ENCODE data around the gene FAM53A. TPM values are rescaled to one million over a fixed set of nuclear protein-coding genes. Genes with fewer than 3 reads are reported as not detected.
A peak's percentile ranks its signal among the peaks of the same experiment; 100 is the strongest.

Gene FAM53A, protein sequence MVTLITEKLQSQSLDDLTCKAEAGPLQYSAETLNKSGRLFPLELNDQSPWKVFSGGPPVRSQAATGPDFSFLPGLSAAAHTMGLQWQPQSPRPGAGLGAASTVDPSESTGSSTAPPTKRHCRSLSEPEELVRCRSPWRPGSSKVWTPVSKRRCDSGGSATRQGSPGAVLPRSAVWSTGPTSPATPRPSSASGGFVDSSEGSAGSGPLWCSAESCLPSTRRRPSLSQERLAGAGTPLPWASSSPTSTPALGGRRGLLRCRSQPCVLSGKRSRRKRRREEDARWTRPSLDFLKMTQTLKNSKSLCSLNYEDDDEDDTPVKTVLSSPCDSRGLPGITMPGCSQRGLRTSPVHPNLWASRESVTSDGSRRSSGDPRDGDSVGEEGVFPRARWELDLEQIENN
- total RNA-seq (1 to 10 TPM; 1.2 to 3.6 (median 1.4) TPM), polyA plus RNA-seq (1 to 10 TPM; 2.1 to 2.5 TPM), total RNA-seq (2.7 reads per million, percentile 14 among the genes with 10 or more reads in this experiment)

DNA sequence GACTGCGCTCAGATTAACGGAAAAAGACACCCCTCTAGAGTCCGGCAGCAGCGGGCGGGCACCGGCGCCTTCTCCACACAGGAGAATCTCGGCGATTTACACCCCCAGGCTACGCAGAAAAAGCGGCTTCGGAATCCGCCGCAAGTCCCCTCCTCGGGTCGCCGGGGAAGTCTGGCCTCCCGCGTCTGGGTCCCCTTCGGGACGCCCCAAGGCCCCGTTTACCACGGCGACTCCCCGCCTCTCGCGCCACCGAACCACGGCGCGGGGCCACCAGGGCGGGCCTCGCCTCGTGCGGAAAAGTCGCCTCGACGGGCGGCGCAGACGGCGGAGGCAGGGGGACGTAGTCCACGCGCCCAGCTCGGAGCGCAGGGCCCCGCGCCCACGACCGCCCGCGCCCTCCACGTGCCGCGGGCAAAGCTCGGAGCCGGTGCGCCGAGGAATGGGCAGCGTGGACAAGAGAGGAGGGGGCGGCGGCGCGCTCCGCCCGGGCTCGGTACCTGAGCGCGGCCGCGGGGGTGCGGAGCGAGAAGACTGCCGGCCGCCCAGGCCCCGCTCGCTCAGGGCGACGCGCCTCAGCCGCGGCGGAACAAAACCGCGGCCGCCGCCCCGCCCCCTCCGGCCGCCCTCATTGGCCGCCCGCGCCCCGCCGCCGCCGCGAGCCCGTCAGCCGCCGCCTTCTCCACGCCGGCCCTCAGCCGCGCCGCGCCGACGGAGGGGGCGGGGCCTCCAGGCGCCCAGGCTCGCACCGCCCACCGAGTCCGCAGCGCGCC is at the start of gene FAM53A:
FAM53A (minus strand) TSS at position 578 of the 770 bp plus-strand sequence. CDS start 15,572 bp downstream, outside the sequence.
- POLR2A ChIA-PET = interaction anchor here (0.6 to 1.4 kb wide), 5 partner anchors 9 to 785 kb away, joined by 3 to 6 read pairs (median 5); partner anchors contain the start of genes RNF4 and SLBP

DNA sequence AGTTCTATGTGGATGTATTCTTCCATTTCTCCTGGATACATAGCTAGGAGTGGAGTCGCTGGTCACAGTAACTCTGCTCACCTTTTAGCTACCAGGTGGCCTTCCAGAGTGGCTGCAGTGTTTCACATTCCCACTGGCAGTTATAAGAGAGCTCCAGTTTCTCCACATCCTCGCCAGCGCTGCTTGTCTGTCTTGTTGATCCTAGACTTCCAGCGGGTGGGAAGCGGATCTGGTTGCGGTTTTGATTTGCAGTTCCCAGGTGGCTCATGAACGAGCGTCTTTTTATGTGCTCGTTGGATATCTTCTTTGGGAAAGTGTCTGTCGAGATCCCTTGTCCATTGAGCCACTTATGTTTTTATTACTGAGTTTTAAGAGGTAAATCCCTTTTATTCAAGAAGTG is 48.8 kb upstream of the FAM53A start:
- H3K36me3 ChIP-seq (ENCODE audit: control insufficient read depth in 2 of 3, insufficient read depth in 3 of 3, low read length in 3 of 3) = peaks cover 7 to 94% (median 62%) of the 10 kb centered on the region in 3 experiments
- peaks cover 0 to 13% (median 0%) of the 10 kb centered on the region in 3 experiments for H3K9me3 ChIP-seq (ENCODE audit: control insufficient read depth in 2 of 3, low read length in 3 of 3)
- H3K27me3 ChIP-seq (ENCODE audit: control insufficient read depth in 2 of 2, insufficient read depth in 2 of 2, low read length in 2 of 2) = no peaks in the 10 kb centered on the region
- intact Hi-C loops (cut with micrococcal nuclease) = no loop called here
- Mint-ChIP-seq H3K9me3 (peaks cover 0 to 3% (median 0%) of the 10 kb centered on the region in 11 donors), H3K36me3 (peaks cover under 1 to 47% (median 16%) of the 10 kb centered on the region in 5 donors), H3K4me3 (no peak overlapping the region), H3K27me3 (no peaks in the 10 kb centered on the region), H3K27ac (no peak overlapping the region), H3K4me1 (peaks cover 10 to 25% (median 14%) of the 10 kb centered on the region in 7 donors)
- H3K4me1 ChIP-seq (ENCODE audit: control insufficient read depth in 2 of 2, insufficient read depth in 2 of 2, low read length in 2 of 2) = peaks cover 0 to 5% of the 10 kb centered on the region in 2 donors
- ChIA-PET CTCF (interaction anchor here (0.7 kb wide), 1 partner anchor 40 kb away, joined by 3 read pairs; no protein-coding TSS in a partner anchor), POLR2A (interaction anchor here (0.6 to 1.1 kb wide), 2 partner anchors 14 to 40 kb away, joined by 3 read pairs; no protein-coding TSS in a partner anchor)
- H3K4me3 ChIP-seq (ENCODE audit: low read length) = no peak overlapping the region
- ATAC-seq (no peak), DNase-seq (no peak)
- no peak overlapping the region for H3K27ac ChIP-seq (ENCODE audit: low read depth, low read length)

More for the DNA sequence above, at the start of gene FAM53A:
- Histone ChIP-seq H3K4me1 (ENCODE audit: control insufficient read depth in 2 of 2, insufficient read depth in 2 of 2, low read length in 2 of 2) (peaks cover 0 to 4% of the 10 kb centered on the region in 2 donors), H3K9me3 (ENCODE audit: control insufficient read depth in 2 of 3, low read length in 3 of 3) (no peaks in the 10 kb centered on the region), H3K27ac (ENCODE audit: low read depth, low read length) (peak within 1 kb of the TSS; percentile 62), H3K36me3 (ENCODE audit: control insufficient read depth in 2 of 3, insufficient read depth in 3 of 3, low read length in 3 of 3) (no peaks in the 10 kb centered on the region), H3K4me3 (ENCODE audit: low read length) (peak within 1 kb of the TSS; percentile 51), H3K27me3 (ENCODE audit: control insufficient read depth in 2 of 2, insufficient read depth in 2 of 2, low read length in 2 of 2) (no peaks in the 10 kb centered on the region)
- Mint-ChIP-seq H3K4me3 (peak within 1 kb of the TSS; percentile 86 to 97 (median 93)), H3K9me3 (no peaks in the 10 kb centered on the region), H3K4me1 (peaks cover 9 to 15% (median 12%) of the 10 kb centered on the region in 7 donors), H3K36me3 (peaks cover 0 to 3% (median 0%) of the 10 kb centered on the region in 5 donors), H3K27ac (peak within 1 kb of the TSS; percentile 86 to 98 (median 91)), H3K27me3 (peaks cover 0 to 9% (median 0%) of the 10 kb centered on the region in 5 donors)
- CTCF ChIA-PET = interaction anchor here (1.2 to 1.7 kb wide), 2 partner anchors 9 to 41 kb away, joined by 4 to 5 read pairs; no protein-coding TSS in a partner anchor
- DNase-seq = peak in 5 of 9 donors; percentile 23 to 99 (median 88)
- intact Hi-C loops (cut with micrococcal nuclease) = loop anchor here (1.0 to 2.0 kb wide), 9 partner anchors 28 to 395 kb away; partner anchors contain the start of genes SLBP (in 2 of the 2), LETM1 (in 1 of the 2), MAEA (in 1 of the 2) and NSD2 (in 1 of the 2)
- peak; percentile 98 for ATAC-seq

DNA sequence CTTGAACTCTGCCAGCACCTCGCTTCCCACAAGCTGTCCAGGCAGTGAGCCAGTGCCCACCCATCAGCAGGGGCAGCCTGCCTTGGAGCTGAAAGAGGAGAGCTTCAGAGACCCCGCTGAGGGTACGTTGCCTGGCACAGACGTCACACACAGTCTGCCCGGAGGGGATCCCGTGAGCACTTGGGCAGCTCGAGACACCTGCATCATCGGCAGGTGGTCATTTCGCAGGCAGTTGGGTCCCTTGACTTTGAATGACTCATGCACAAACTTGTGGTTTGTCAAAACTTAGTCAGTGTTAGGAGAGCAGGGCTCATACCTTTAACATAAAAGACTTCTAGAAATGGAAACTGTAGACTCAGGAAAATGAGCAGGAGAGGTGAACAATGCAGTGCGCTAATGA is 47.1 kb upstream of the FAM53A start:
- H3K4me3 ChIP-seq (ENCODE audit: low read length) = no peak overlapping the region
- no peak overlapping the region for H3K27ac ChIP-seq (ENCODE audit: low read depth, low read length)
- intact Hi-C loops (cut with micrococcal nuclease) = no loop called here
- ChIA-PET POLR2A (no interaction called here), CTCF (interaction anchor here (9.9 kb wide), 1 partner anchor 39 kb away, joined by 212 read pairs; no protein-coding TSS in a partner anchor)
- H3K27ac Mint-ChIP-seq = no peak overlapping the region
- H3K9me3 Mint-ChIP-seq = no peaks in the 10 kb centered on the region
- H3K36me3 Mint-ChIP-seq = peaks cover 8 to 42% (median 12%) of the 10 kb centered on the region in 5 donors
- ATAC-seq = no peak
- H3K36me3 ChIP-seq (ENCODE audit: control insufficient read depth in 2 of 3, insufficient read depth in 3 of 3, low read length in 3 of 3) = peaks cover 0 to 87% (median 53%) of the 10 kb centered on the region in 3 experiments
- no peaks in the 10 kb centered on the region for H3K9me3 ChIP-seq (ENCODE audit: control insufficient read depth in 2 of 3, low read length in 3 of 3)
- peaks cover 18 to 42% (median 29%) of the 10 kb centered on the region in 7 donors for H3K4me1 Mint-ChIP-seq
- H3K4me1 ChIP-seq (ENCODE audit: control insufficient read depth in 2 of 2, insufficient read depth in 2 of 2, low read length in 2 of 2) = peaks cover 4 to 11% of the 10 kb centered on the region in 2 donors
- no peak overlapping the region for H3K4me3 Mint-ChIP-seq
- no peaks in the 10 kb centered on the region for H3K27me3 ChIP-seq (ENCODE audit: control insufficient read depth in 2 of 2, insufficient read depth in 2 of 2, low read length in 2 of 2)
- DNase-seq = no peak
- no peaks in the 10 kb centered on the region for H3K27me3 Mint-ChIP-seq

- H3K9me3 Mint-ChIP-seq = no peaks in the 10 kb centered on the region
- peaks cover 0 to 87% (median 50%) of the 10 kb centered on the region in 3 experiments for H3K36me3 ChIP-seq (ENCODE audit: control insufficient read depth in 2 of 3, insufficient read depth in 3 of 3, low read length in 3 of 3)
- no peak overlapping the region for H3K4me3 ChIP-seq (ENCODE audit: low read length)
- POLR2A ChIA-PET = interaction anchor here (1.6 kb wide), 1 partner anchor 38 kb away, joined by 10 read pairs; no protein-coding TSS in a partner anchor
- H3K36me3 Mint-ChIP-seq = peaks cover 8 to 41% (median 13%) of the 10 kb centered on the region in 5 donors
- no peak for DNase-seq
- no peak overlapping the region for H3K27ac ChIP-seq (ENCODE audit: low read depth, low read length)
- no peak for ATAC-seq
- H3K4me3 Mint-ChIP-seq = no peak overlapping the region
- no peak overlapping the region for H3K27ac Mint-ChIP-seq
- H3K9me3 ChIP-seq (ENCODE audit: control insufficient read depth in 2 of 3, low read length in 3 of 3) = no peaks in the 10 kb centered on the region
- no peaks in the 10 kb centered on the region for H3K27me3 ChIP-seq (ENCODE audit: control insufficient read depth in 2 of 2, insufficient read depth in 2 of 2, low read length in 2 of 2)
- H3K4me1 ChIP-seq (ENCODE audit: control insufficient read depth in 2 of 2, insufficient read depth in 2 of 2, low read length in 2 of 2) = peaks cover 10 to 16% of the 10 kb centered on the region in 2 donors
- intact Hi-C loops (cut with micrococcal nuclease) = no loop called here
- H3K27me3 Mint-ChIP-seq = no peaks in the 10 kb centered on the region
- H3K4me1 Mint-ChIP-seq = peaks cover 19 to 47% (median 32%) of the 10 kb centered on the region in 7 donors
- CTCF ChIA-PET = interaction anchor here (0.6 to 9.9 kb wide), 2 partner anchors 38 to 1234 kb away, joined by 3 to 212 read pairs; no protein-coding TSS in a partner anchor
Measured at GRCh38 chr4:1730532-1731135, 46.5 kb upstream of the FAM53A start.

DNA sequence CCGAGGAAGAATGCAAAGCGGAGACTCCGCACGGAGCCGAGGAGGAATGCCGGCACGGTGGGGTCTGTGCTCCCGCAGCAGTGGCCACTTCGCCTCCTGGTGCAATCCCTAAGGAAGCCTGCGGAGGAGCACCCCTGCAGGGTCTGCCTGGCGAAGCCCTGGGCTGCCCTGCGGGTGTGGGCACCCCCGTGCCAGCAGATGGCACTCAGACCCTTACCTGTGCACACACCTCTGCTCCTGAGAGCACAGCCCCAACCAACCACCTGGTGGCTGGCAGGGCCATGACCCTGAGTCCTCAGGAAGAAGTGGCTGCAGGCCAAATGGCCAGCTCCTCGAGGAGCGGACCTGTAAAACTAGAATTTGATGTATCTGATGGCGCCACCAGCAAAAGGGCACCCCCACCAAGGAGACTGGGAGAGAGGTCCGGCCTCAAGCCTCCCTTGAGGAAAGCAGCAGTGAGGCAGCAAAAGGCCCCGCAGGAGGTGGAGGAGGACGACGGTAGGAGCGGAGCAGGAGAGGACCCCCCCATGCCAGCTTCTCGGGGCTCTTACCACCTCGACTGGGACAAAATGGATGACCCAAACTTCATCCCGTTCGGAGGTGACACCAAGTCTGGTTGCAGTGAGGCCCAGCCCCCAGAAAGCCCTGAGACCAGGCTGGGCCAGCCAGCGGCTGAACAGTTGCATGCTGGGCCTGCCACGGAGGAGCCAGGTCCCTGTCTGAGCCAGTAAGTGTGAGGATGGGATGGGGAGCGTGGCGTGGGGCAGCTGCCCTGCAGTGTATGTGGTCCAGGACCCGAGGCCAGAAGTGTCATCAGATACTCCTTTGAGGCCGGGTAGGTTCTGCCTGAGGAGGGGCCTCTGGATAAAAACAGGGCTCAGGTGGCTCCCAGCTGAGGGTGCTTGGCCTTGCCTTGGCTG is 44.2 kb upstream of the FAM53A start:
- no peak for DNase-seq
- Histone ChIP-seq H3K4me1 (ENCODE audit: control insufficient read depth in 2 of 2, insufficient read depth in 2 of 2, low read length in 2 of 2) (peaks cover 22 to 38% of the 10 kb centered on the region in 2 donors), H3K9me3 (ENCODE audit: control insufficient read depth in 2 of 3, low read length in 3 of 3) (no peaks in the 10 kb centered on the region), H3K36me3 (ENCODE audit: control insufficient read depth in 2 of 3, insufficient read depth in 3 of 3, low read length in 3 of 3) (peaks cover 0 to 70% (median 38%) of the 10 kb centered on the region in 3 experiments), H3K27ac (ENCODE audit: low read depth, low read length) (no peak overlapping the region), H3K4me3 (ENCODE audit: low read length) (no peak overlapping the region), H3K27me3 (ENCODE audit: control insufficient read depth in 2 of 2, insufficient read depth in 2 of 2, low read length in 2 of 2) (no peaks in the 10 kb centered on the region)
- peaks cover 8 to 45% (median 14%) of the 10 kb centered on the region in 5 donors for H3K36me3 Mint-ChIP-seq
- ATAC-seq = no peak
- H3K27me3 Mint-ChIP-seq = no peaks in the 10 kb centered on the region
- H3K4me3 Mint-ChIP-seq = no peak overlapping the region
- CTCF ChIA-PET = interaction anchor here (1.0 to 9.9 kb wide), 2 partner anchors 8 to 36 kb away, joined by 3 to 212 read pairs; no protein-coding TSS in a partner anchor
- peaks cover 36 to 68% (median 45%) of the 10 kb centered on the region in 7 donors for H3K4me1 Mint-ChIP-seq
- POLR2A ChIA-PET = interaction anchor here (1.0 to 5.5 kb wide), 2 partner anchors 8 to 36 kb away, joined by 3 to 86 read pairs; no protein-coding TSS in a partner anchor
- H3K9me3 Mint-ChIP-seq = no peaks in the 10 kb centered on the region
- intact Hi-C loops (cut with micrococcal nuclease) = no loop called here
- H3K27ac Mint-ChIP-seq = peak overlapping the region in 1 of 9 donors; percentile 25

Data from naive thymus-derived CD4-positive, alpha-beta T cell (primary cell).